HG03095 (cell line): Measurements from ENCODE around the gene PRDM1.

Source experiments
- ATAC-seq: cut with Tn5 transposase; IDR thresholded peaks from one replicate; pipeline ENCODE4 v1.9.1; 2021; ENCODE audit warnings: moderate library complexity; ENCODE audit not compliant: unreplicated experiment

The PRDM1 gene

GRCh38 chr6:106114492-106114891 is 28.4 kb downstream of the PRDM1 start:
- peak; percentile 81 for ATAC-seq

DNA sequence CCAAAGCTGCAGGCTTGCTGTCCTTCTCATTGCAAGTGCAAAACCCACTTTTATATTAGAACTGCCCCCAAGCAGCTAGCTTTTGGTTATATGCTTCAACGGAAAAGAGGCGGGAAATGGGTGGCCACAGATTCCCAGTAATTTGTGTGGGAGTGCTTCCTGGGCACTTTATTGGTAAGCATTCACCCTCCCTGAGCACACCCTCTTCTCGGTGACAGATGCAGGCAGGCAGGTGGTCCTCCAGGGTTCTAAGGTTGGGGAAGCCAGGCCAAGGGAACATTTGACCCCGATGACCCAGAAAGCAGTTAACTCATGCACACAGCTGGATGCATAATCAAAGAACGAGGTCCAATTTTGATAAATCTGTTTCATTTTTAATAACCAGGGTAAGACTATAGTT is 29.1 kb downstream of the PRDM1 start:
- no peak for ATAC-seq

DNA sequence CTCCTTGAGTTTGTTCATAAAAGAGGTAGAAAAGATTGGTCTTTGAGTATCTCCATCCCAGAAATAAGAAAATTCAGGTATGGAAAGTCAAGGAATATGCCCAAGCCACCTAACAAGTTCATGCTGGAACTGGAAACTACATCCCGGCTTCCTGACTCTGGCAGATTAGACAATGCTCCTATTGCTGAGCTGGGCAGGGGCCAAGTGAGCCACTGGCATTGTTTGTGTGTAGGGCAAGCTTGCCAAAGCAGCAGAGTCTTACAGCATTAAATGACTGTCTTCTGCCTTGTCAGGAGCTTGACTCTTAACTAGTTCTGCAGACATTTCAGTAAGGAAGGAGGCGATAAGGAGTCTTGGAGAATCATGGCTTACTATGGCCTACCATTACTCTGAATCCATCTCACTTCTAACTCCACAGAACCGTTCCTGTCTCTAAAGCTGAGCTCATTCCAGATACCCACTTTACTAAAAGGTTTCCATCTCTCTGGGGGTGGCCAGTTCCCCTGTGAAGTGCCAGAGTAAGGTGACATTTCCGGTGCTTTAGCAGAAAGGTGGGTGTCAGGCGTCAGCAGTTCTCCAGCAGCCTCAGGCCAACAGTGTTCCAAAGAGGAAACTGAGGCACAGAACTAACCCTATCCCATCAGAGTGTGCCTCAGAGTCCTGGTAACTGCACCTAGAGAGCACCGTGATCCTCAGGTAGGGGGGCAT is 30.1 kb downstream of the PRDM1 start:
- no peak for ATAC-seq

DNA sequence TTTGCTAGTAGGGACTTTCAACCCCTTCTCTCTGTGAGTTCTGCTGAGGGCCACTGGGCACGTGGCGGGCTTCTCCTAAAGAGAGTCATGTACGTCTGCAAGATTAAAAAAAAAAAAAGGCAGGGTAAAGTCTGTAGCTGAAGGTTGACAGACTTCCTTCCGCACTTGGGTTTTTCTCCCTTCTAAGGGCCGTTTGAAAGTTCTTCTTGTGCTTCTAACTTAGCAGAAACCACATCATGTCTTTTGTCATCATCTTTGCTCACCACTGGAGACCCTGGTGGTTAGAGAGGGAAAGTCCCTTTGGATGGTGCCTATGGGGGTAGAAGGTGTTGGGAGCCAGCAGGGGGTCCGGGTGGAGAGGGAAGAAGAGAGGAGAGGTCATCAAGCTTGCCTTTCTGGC is 31.4 kb downstream of the PRDM1 start:
- ATAC-seq: peak; percentile 42

DNA sequence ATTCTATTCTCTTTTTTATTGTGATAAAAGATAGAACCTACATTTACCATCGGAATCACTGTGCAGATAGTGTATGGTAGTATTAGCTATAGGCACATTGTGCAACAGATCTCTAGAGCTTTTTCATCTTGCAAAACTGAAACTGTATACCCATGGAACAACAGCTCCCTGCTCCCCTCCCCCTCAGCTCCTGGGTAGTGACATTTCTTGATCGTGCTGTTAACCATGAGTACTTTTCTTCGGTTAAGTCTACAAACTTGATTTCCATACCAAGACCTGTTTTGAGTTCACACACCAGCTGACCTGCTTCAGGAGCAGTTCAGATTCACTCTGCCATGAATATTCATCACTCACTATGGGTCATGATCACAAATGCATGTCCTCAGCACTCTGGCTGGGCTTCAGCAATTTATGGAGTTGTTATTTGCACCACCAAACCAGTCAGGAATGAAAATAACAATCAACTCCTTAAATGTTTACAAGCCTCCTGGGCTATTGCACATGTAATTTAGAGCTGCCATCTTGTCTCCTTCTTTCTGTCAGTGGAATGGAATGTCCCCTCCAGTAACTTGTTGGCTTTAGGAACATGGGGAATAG is 32.8 kb downstream of the PRDM1 start:
- no peak for ATAC-seq

DNA sequence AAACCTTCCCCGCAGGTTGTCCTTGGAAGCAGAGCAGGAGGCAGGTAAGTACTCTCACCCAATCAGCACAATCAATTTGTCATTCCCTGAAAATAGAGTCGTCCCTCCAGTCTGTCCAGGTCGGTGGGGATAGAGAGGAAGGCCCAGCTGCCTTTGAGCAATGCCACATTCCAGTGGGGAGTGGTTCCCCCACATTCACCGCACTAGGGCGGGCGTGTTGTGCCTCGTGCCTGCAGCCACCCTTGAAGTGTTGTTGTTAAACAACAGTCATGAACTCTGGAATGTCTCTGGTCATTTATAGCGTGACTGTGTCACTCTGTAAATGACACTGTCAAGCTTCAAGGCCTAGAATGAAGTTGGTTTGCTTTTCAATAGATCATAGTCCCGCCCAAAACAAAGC is 33.4 kb downstream of the PRDM1 start:
- ATAC-seq: no peak

DNA sequence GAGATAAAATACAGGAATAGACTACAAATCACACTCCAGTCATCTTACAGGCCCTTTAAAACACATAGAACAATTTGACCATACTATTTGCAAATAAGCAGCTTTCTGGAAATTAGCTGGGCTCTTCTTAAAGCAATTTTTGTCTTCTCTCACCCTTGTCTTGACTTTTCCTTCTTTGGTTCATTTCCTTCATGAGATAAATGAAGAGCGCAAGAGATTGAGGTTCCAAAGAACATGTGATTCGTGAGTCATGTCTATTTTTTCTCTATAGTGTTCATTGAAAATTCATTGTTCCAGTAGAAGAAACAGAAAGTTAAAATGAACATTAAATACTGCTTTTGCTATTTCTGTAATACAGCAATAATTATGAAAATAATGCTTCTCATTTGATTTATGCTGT is 33.9 kb downstream of the PRDM1 start:
- ATAC-seq: no peak

GRCh38 chr6:106120406-106120805 is 34.3 kb downstream of the PRDM1 start:
- no peak for ATAC-seq

DNA sequence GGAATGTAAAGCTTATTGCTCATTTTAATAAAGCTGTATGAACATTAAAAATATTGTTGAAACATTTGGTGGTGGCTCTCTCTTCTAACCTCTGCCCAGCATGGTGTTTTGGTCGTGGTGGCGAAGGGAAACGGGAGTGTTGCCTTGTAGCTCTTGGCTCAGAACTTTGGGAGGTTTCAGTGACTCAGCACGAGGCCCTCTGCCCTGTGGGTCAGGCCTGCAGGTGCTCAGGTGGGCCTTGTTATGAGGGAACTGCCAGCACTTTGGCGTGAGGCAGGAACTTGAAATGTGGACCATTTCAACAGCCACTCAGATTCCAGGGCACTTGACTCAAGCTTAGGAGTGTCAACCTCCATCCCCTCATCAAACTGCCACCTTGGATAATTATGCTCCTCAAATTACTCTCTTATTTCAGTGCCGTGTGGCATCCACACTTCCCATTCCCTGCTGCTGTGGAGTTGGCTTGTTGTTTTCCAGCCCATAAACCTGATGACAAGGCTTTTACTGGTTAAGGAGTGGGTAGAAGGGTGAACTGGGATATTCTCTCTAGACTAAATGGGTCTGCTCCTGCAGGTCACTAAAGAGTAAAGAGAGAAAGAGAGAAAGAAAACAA is 36.3 kb downstream of the PRDM1 start:
- ATAC-seq: no peak

- no peak for ATAC-seq
Measured at GRCh38 chr6:106122938-106123656, 37.0 kb downstream of the PRDM1 start.

DNA sequence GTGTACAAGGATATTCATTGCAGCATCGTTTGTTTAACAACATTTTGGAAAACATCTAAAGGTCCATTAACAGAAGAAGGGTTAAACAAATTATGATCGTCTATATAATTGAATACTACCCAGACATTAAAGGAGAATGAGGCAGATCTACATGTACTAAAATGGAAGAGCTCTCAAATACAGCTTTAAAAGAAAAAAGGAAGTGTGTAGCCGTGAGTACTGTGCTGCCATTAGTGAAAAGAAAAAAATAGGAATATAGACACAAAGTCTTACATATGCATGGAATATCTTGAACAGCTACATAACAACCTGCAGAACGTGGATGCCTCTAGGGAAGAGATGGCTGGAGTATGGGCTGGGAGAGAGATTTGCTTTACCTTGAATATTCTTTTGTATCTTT is 37.9 kb downstream of the PRDM1 start:
- ATAC-seq: no peak

DNA sequence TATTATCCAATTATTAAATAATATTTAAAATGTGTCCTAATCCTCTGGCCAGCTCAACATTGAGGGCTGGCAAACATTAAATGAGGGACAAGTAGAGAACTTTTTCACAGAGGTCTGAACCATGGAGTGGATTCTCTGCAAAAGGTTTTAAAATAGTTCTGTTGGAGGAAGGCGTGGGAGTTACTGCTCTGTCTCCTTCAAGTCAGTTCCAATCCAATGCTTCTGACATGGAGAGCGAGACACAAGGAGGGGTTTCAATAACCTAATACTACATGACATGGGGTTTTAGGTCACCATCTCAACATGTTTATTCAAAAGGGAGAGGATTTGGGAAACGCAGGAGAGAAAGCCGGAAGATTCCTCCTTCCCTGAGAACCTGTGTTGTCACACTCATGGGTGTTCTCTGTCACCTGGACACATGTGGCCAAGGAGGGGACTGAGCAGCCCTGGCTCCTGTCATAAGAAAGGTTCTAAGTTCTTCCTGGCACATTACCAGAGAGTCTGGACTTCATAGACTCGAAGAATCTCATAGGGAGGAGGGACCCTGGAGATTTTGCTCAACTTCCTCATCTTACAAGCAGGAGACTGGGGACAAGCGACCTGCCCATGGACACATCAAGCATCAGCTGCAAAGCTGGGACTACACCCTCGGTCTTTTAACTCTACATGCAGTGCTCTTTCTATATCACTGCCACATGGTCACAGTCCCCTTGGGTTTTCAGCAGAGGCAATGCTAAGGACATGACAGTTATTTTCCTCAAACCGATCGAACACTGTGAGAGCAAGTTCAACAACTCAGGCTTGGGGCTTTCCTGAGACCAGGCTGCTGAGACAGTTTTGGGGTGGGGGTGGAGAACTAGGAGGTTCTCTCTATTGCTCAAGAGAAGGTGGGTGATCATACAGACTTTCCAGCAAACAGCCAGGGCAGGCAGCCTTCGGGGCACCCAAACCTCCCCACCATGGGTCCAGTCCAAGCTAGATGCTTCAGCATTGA is 38.6 kb downstream of the PRDM1 start:
- no peak for ATAC-seq

- no peak for ATAC-seq
Measured at GRCh38 chr6:106125925-106126435, 39.8 kb downstream of the PRDM1 start.

DNA sequence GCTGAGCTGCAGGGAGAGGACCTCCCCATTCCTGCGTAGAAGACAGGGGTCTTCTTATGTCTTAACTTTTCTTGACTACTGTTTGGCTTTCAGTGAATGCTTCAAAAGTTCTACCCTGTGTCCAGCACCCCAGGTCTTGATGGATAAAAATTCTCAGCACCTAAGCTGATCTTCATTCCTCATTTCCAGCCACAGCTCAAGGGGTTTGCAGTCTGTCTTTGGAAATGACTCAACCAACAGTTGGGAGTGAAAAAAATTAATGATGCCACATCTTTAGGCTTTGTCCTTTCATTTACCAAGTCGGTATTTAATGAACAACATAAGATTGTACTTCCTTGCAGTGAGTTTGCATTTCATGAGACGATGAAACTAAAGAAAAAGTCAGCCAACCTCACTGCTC is 40.3 kb downstream of the PRDM1 start:
- ATAC-seq: no peak

DNA sequence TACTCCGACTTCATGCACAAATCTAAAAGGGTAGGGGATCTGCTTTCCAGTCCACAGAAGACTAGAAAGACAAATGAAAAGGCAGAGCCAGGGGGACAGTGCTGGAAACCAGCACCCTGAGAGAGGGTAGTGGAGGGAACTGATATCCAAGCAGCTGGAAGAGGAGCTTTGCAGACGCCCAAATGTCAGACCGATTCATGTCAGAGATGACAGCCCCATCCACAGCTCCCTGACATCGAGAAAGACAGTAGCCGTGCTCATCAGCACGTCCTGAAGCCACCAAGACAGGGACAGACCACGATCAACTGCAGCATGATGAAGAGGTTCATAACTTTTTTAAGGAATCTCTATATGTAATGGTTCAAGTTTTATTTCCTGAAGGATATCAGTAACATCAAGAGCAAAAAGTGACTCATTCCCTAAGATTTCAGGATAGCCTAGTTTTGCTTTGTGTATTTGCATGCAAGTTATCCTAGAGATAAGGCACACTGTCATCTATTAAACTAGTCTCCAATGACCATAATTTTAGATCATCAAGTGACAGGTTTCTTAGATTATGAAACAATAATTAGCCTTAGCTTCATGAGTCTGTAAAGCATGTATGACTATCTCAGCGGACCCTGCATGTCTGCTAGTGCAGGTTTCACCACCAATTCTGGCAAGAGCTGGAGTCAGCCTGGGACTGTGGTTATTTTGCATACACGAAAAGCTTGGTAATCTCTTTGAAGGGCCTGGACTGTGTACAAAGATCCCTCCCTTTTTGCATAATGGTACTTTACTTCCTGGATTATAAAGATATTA is 43.0 kb downstream of the PRDM1 start:
- ATAC-seq: no peak

DNA sequence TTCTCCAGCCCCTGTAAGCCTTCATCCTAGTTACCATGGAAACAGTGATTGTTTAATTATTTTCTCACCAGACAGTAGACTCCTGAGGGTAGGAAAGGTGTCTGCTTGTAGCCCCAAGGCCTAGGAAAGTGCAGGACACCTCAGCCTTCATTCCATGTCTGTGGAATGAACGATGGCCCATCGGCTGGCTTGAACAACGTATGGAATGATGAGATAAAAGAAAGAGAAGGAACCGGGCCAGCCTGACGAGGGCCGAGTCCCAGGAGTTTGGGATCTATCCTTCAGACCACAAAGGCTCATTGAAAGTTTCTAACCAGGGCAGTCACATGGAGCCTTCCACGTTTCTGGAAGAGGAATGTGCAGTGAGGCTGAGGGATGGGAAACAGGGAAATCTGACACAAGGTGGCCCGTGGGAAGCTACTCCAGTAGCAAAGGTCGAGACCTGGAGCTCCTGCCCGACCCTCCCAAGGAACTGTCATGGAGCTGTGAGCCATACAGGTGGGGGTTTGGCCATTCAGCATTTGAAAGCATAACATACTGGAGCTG is 46.1 kb downstream of the PRDM1 start:
- ATAC-seq: no peak

DNA sequence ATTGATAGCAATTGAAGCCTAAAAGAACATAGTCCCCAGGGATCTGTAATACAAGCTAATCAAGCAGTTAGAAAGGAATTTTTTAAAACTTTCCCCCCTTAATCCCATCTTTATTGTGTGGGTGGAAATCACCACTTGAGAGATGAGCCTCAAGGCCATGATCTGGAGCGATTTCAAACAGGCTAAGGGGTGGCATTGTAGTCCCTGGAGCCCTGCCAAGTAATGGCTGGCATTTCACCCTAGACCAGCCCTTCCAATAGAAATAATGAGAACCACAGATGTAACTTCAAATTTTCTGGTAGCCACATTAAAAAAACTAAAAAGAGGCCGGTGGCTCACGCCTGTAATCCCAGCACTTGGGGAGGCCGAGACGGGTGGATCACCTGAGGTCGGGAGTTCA is 46.9 kb downstream of the PRDM1 start:
- ATAC-seq: no peak

DNA sequence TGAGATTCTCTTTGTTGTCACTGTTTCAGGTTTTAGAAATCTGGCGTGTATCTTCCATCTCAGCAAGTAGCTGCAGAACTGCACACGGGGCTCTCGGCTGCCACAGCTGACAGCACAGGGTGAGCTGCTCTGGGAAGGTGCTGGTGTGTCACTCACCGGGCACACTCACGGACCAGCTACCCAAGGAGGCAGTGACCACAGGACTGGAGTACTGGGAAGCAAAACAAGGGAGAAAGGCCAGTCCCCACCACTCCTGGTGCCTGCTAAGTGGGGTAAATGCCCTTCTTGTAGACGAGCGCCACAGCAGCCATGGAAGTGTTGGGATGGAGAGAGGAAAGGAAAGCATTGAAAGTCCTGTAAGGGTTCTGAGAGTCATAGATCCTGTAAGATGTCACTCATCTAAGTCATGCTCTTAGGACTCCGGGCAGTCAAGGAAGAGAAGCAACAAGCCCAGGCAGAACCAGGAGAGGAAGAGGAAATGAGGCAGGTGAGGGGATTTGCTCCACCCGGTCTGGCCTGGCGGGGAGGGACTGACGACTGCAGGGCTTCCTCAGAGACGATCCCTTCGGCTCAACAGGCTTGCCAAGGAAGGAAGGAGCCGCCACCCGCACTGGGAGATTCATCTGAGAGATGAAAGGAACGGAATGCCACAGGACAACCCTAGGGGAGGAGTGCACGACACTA is 48.1 kb downstream of the PRDM1 start:
- no peak for ATAC-seq
